Ishikawa (cell line): ENCODE data around the gene GSTT4.

Experiments
- CEBPB ChIP-seq: IDR thresholded peaks from 2 replicates; pipeline ENCODE4 v1.6.1; 2012
- CREB1 ChIP-seq: IDR thresholded peaks from 2 replicates; pipeline ENCODE4 v1.6.1; 2012; ENCODE audit warnings: low read depth
- FOXM1 ChIP-seq: IDR thresholded peaks from 2 replicates; pipeline ENCODE4 v1.6.1; 2012; ENCODE audit warnings: low read depth, borderline replicate concordance
- MAX ChIP-seq: IDR thresholded peaks from 2 replicates; pipeline ENCODE4 v1.6.1; 2012
- NFIC ChIP-seq: IDR thresholded peaks from 2 replicates; pipeline ENCODE4 v1.6.1; 2012
- TEAD4 ChIP-seq: IDR thresholded peaks from 2 replicates; pipeline ENCODE4 v1.6.1; 2012
- YY1 ChIP-seq: IDR thresholded peaks from 2 replicates; pipeline ENCODE4 v1.6.1; 2012; ENCODE audit warnings: low read depth
- TF ChIP-seq, protein P1 (sequence below): IDR thresholded peaks from 2 replicates; pipeline ENCODE4 v1.6.1; 2012

- TF ChIP-seq TEAD4 (no peak), CREB1 (no peak), CEBPB (no peak), NFIC (no peak), MAX (no peak), YY1 (no peak), FOXM1 (no peak)
- TF ChIP-seq, protein P1, sequence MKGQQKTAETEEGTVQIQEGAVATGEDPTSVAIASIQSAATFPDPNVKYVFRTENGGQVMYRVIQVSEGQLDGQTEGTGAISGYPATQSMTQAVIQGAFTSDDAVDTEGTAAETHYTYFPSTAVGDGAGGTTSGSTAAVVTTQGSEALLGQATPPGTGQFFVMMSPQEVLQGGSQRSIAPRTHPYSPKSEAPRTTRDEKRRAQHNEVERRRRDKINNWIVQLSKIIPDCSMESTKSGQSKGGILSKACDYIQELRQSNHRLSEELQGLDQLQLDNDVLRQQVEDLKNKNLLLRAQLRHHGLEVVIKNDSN: no peak
These were observed 1.4 kb downstream of the GSTT4 start for GRCh38 chr22:24003887-24004286.
